Uterus (tissue), 2 donors: ENCODE results near the gene TICAM2.

Source experiments
- POLR2A ChIP-seq, 2 donors: fragments of 450-650 bp; IDR thresholded peaks; one replicate each; pipeline ENCODE4 v1.6.1; 2016; ENCODE audit warnings: antibody characterized with exemption in 2 of 2, mild to moderate bottlenecking in 1 of 2, moderate library complexity in 1 of 2
- TF ChIP-seq, protein P1 (sequence below), 4 experiments: fragments of 200-600 bp in 2 of 4; fragments of 450-650 bp in 2 of 4; sonication (generic) in 2 of 4; IDR thresholded peaks; one replicate each; pipeline ENCODE4 v1.5.1; 2016 to 2019; ENCODE audit warnings: antibody characterized with exemption in 4 of 4, mild to moderate bottlenecking in 2 of 4, moderate library complexity in 1 of 4

- TF ChIP-seq, protein P1, sequence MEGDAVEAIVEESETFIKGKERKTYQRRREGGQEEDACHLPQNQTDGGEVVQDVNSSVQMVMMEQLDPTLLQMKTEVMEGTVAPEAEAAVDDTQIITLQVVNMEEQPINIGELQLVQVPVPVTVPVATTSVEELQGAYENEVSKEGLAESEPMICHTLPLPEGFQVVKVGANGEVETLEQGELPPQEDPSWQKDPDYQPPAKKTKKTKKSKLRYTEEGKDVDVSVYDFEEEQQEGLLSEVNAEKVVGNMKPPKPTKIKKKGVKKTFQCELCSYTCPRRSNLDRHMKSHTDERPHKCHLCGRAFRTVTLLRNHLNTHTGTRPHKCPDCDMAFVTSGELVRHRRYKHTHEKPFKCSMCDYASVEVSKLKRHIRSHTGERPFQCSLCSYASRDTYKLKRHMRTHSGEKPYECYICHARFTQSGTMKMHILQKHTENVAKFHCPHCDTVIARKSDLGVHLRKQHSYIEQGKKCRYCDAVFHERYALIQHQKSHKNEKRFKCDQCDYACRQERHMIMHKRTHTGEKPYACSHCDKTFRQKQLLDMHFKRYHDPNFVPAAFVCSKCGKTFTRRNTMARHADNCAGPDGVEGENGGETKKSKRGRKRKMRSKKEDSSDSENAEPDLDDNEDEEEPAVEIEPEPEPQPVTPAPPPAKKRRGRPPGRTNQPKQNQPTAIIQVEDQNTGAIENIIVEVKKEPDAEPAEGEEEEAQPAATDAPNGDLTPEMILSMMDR (IDR thresholded peaks at IDR 0.05), result no peak
- TF ChIP-seq POLR2A (IDR thresholded peaks at IDR 0.05), result no peak
These were observed 29.1 kb downstream of the TICAM2 start for GRCh38 chr5:115573133-115573532.
